Dermis microvascular lymphatic vessel endothelial cell (primary cell): ENCODE data around the gene ZNF48. TPM values are rescaled to one million over a fixed set of nuclear protein-coding genes. Genes with fewer than 3 reads are reported as not detected.
A peak's percentile ranks its signal among the peaks of the same experiment; 100 is the strongest.

ENCODE experiments used
- DNase-seq, 2 donors: peaks; one replicate each; pipeline versions ENCODE4 v3.0.0 to v3.0.0-alpha.2; 2010; ENCODE audit warnings: low read depth in 2 of 2
- total RNA-seq: library from RNA; depleted of rRNA; stranded (reverse); fragments of >200 nt; gene quantifications from 2 replicates; pipeline ENCODE4 v1.2.1, GENCODE V29; 2014

The ZNF48 gene
- total RNA-seq, 1 donor from 2014 or later, result 11.4 TPM

- DNase-seq, result no peak
These were observed 36.0 kb upstream of the ZNF48 start for GRCh38 chr16:30358990-30359870.

DNA sequence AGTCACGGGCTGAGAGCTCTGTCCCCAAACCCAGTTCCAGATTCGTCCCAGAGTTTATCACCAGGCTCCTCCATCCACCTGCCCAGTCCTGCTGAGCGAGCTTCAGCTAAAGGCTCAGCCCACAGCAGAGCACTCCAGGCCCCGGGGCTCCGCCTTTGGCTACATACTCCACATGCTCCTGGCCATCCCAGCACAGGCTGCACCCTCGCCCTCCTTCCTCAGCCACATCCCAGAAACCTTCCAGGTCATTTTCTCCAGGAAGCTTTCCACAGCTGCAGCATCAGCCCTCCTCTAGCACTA is 35.4 kb upstream of the ZNF48 start:
- no peak for DNase-seq

DNA sequence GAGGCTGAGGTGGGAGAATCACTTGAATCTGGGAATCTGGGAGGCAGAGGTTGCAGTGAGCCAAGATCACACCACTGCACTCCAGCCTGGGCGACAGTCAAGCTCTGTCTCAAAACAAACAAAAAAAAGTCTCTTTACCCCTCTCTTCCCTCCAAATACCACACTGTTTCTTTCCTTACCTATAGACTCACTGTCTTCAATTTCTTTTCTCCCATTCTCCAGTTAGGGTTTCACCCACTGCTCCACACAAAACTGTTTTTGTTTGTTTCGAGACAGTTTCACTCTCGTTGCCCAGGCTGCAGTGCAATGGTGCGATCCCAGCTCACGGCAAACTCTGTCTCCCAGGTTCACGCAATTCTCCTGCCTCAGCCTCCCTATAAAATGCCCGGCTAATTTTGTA is 34.0 kb upstream of the ZNF48 start:
- no peak for DNase-seq

DNA sequence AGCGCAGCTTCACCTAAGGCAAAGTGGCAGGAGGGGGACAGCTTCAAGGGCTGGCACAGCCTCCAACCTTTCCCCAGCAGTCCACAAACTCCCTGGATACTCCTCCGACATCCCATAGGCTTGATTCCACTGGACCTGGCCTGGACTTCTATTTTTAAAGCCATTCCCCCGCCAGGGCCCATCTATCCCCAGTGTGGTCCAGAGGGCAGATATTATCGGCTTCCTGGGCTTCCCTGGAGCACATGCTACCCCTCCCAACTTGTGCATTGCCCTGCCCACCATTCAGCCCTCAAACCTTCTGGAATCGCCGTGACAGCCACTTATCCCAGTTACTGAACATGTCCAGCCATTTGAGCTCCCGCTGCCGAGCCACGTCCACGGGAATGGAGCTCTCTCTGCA is 30.0 kb upstream of the ZNF48 start:
- no peak for DNase-seq

DNA sequence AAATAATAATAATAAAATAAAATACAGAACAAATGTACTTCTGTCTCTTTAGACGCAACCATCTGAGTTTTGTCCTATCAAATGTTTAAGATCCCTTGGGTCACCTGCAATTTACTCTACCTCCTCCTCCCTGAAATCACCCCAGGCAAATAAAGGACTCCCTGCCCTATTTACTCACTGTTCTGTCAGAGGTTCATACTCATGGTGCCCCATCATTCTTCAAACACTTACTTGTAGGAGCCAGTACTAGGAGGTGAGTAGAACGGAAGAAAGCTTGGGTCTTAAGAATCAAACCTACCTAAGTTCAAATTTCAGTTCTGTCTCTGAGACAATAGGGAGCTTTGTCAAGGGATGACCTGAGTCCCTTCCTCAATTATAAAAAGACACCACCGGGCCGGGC is 28.7 kb upstream of the ZNF48 start:
- DNase-seq, result no peak

- no peak for DNase-seq
These were observed 27.7 kb upstream of the ZNF48 start for GRCh38 chr16:30367349-30368009.

GRCh38 chr16:30368122-30368791 is 27.0 kb upstream of the ZNF48 start:
- DNase-seq, result peak in 1 of 2 donors; percentile 59

- no peak for DNase-seq
These were observed 26.5 kb upstream of the ZNF48 start for GRCh38 chr16:30368792-30369090.

DNA sequence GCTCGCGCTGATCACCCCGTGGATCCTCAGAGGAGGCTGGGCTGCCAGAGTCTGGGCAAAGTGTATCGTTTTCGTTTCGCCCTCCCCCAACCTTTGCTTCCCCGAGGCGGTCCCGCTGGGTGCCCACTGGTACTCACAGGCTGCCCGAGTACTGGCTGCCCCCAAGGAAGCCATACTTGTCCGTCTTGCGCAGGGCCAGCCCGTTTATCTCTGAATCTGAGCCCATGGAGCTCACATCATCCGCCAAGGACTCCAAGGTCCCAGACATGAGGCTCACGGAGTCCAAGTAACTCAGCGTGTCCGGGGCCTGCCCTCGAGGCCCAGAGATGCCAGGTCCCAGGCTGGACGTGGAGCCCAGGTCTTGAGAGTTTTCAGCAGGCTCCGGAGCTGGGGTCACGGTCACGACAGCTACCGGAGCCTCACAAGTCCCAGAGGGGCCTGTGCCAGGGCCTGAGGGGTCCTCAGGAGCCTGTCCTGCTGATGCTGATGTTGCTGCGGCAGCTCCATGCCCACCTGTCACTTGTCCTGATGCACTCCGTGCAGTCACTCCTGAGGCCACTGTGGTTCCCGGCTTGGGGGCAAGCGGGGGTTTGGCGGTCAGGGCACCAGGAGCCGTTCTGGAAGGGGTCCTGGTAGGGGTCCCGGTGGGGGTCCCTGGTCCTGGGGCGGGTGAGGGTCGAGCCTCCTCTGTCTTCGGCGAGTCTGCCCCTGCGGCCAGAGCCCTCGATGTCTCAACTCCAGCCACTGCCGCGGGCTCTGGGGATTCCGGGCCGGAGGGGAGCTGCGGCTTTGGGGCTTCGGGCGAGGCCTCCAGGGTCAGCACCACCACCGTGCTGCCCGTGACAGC is 25.9 kb upstream of the ZNF48 start:
- no peak for DNase-seq

DNA sequence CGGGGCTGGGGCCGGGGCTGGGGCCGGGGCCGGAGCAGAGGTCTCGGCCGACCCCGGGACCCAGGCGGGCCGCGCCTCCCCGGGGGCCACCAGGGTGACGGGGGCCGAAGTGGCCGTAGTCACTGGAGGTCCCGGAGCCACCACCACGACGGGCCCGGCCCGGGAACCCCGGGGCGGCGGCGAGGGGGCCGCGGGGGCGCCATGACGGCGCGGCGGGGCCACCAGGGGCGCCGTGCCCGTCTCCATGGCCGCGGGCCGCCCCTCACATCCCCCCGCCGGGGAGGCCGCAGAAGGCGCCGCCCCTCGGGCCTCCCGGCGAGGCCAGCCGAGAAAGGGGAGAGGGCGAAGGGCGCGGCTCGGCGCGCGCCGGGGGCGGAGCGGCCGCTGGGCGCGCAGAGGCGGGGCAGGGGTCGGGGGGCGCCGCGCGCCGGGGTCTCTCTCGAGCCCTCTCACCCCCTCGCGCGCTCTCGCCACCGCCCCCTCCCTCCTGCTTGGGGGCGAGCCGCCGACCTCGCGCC is 25.2 kb upstream of the ZNF48 start:
- no peak for DNase-seq

- peak; percentile 100 for DNase-seq
These were observed 24.6 kb upstream of the ZNF48 start, which contains the start of gene TBC1D10B for GRCh38 chr16:30370456-30371247. TSS of gene TBC1D10B (minus strand) at chr16:30370494. CDS start at chr16:30370183, 311 bp downstream.

- DNase-seq, result no peak
These were observed 23.9 kb upstream of the ZNF48 start for GRCh38 chr16:30371248-30371816.

GRCh38 chr16:30372038-30372712 is 23.0 kb upstream of the ZNF48 start:
- no peak for DNase-seq

DNA sequence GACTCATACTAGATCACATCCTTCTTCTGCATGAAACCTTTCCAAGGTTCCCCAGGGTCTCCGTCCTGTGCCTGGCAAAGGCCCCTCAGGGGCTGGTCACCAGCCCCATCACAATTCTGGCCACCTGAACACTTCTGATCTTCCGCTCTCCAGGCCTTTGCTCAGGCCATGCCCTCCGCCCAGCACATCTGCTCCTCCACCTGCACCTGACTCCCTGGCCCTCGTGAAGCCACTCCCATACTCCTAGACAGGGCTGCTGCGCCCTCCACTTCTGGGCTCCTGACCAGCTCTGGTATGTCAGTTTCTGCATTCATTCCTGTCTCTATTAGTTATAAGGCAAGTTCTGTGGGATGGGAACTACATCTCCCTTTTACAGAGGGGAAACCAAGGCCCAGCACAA is 22.5 kb upstream of the ZNF48 start:
- DNase-seq, result no peak

DNA sequence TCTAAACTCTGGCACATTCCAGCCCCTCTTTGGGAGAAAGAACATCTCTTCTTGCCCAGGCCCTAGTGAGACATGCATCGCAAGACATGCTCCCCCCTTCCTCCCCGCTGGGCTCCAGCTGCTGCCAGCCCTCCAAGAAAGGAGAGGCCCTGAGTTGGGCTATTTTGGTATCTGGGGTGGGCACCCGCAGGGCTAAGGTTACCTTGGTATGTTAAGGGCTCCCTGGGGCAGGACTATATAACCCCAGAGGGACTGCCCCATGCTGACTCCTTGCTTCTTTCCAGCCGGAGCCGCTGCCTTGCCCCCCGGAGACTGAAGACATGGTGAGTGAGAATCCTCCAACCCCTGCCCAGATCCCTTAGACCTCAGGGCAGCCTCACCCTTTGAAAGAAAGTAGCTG is 20.7 kb upstream of the ZNF48 start, which contains the start of gene MYL11:
Gene MYL11 (plus strand): TSS at position 265 of the 400 bp plus-strand sequence. CDS start 56 bp downstream, at position 321.
- DNase-seq, result no peak

- no peak for DNase-seq
These were observed 19.4 kb upstream of the ZNF48 start for GRCh38 chr16:30375864-30376263.

- DNase-seq, result no peak
These were observed 18.7 kb upstream of the ZNF48 start for GRCh38 chr16:30376461-30376902.

GRCh38 chr16:30377050-30377811 is 18.0 kb upstream of the ZNF48 start:
- DNase-seq, result no peak

DNA sequence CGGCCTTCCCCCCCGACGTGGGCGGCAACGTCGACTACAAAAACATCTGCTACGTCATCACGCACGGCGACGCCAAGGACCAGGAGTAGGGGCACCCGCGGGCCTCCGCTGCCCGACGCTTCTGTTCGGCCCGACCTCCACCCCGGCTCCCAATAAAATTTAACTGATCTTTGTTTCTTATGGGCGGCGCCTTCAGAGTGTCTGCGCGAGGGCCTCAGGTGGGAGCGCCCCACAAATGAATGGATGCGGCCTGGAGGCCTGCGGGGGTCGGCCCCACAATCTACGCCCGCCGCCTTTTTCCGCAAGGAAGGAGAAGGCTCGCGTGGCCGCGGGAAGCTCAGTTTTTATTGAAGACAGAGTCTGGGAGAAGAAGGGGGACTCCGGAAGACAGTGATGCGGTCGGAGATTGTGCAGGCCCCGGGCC is 17.4 kb upstream of the ZNF48 start:
- DNase-seq, result peak; percentile 81 to 95
